Measurements from ENCODE around the gene SRMS. TPM values are rescaled to one million over a fixed set of nuclear protein-coding genes. Genes with fewer than 3 reads are reported as not detected.

Gene SRMS
- total and polyA plus RNA-seq, 2 of the 13 experiments (the other 11 are each of a cell fraction or from before 2014, with no cell fraction given), result not detected

- TF ChIP-seq SNRNP70 (IDR thresholded peaks at IDR 0.05; ENCODE audit: low read depth, low read length), result no peak
- TF ChIP-seq RXRA (CRISPR knock-in tag; IDR thresholded peaks at IDR 0.05), result 0 out of 2 replicates have a peak, but pooled peaks have one; percentile 14
- TF ChIP-seq NR1H2 (CRISPR knock-in tag; IDR thresholded peaks at IDR 0.05; ENCODE audit: borderline replicate concordance, low read depth), result no peak
- no peak for TF ChIP-seq ZNF563 (CRISPR knock-in tag; IDR thresholded peaks at IDR 0.05)
- no peak for TF ChIP-seq HNRNPL (IDR thresholded peaks at IDR 0.05; ENCODE audit: low read depth, low read length)
- TF ChIP-seq TOPORS (CRISPR knock-in tag; IDR thresholded peaks at IDR 0.05), result no peak
- no peak for TF ChIP-seq NFATC3 (CRISPR knock-in tag; IDR thresholded peaks at IDR 0.05)
- 0 out of 2 replicates have a peak, but pooled peaks have one; percentile 61 for TF ChIP-seq CENPT (CRISPR knock-in tag; IDR thresholded peaks at IDR 0.05; ENCODE audit: low read depth)
- TF ChIP-seq ZNF580 (CRISPR knock-in tag; IDR thresholded peaks at IDR 0.05; ENCODE audit: borderline replicate concordance, low read depth), result no peak
- TF ChIP-seq FOXC1 (CRISPR knock-in tag; IDR thresholded peaks at IDR 0.05; ENCODE audit: borderline replicate concordance), result no peak
- TF ChIP-seq ZNF282 (IDR thresholded peaks at IDR 0.05; ENCODE audit: partially characterized antibody), result no peak
- TF ChIP-seq CTCF (CRISPR knock-in tag; IDR thresholded peaks at IDR 0.05), result no peak
- no peak for TF ChIP-seq ATAD3A (CRISPR knock-in tag; IDR thresholded peaks at IDR 0.05)
- no peak for TF ChIP-seq ZNF577 (CRISPR knock-in tag; IDR thresholded peaks at IDR 0.05; ENCODE audit: borderline replicate concordance, low read depth)
- no peak for TF ChIP-seq ZNF547 (CRISPR knock-in tag; IDR thresholded peaks at IDR 0.05)
- no peak for TF ChIP-seq ADNP (CRISPR knock-in tag; IDR thresholded peaks at IDR 0.05)
- TF ChIP-seq SIN3A (IDR thresholded peaks at IDR 0.05; ENCODE audit: borderline replicate concordance, low read depth, low read length), result no peak
- TF ChIP-seq CHCHD3 (CRISPR knock-in tag; IDR thresholded peaks at IDR 0.05), result 0 out of 2 replicates have a peak, but pooled peaks have one; percentile 31
- TF ChIP-seq ZNF570 (CRISPR knock-in tag; IDR thresholded peaks at IDR 0.05; ENCODE audit: borderline replicate concordance), result no peak
- TF ChIP-seq KDM5B (CRISPR knock-in tag; IDR thresholded peaks at IDR 0.05; ENCODE audit: borderline replicate concordance), result no peak
- no peak for TF ChIP-seq CCDC6 (CRISPR knock-in tag; IDR thresholded peaks at IDR 0.05)
- TF ChIP-seq ATF3 (CRISPR knock-in tag; IDR thresholded peaks at IDR 0.05), result no peak
- no peak for TF ChIP-seq IKZF1 (IDR thresholded peaks at IDR 0.05)
- TF ChIP-seq MLX (CRISPR knock-in tag; IDR thresholded peaks at IDR 0.05), result no peak
- TF ChIP-seq GTF3A (CRISPR knock-in tag; conservative IDR thresholded peaks at IDR 0.05), result no peak
- no peak for TF ChIP-seq SOX5 (CRISPR knock-in tag; IDR thresholded peaks at IDR 0.05; ENCODE audit: borderline replicate concordance)
- TF ChIP-seq ZNF597 (CRISPR knock-in tag; IDR thresholded peaks at IDR 0.05), result no peak
- TF ChIP-seq HES4 (CRISPR knock-in tag; IDR thresholded peaks at IDR 0.05; ENCODE audit: borderline replicate concordance), result 0 out of 2 replicates have a peak, but pooled peaks have one; percentile 42
- no peak for TF ChIP-seq MTF2 (CRISPR knock-in tag; IDR thresholded peaks at IDR 0.05; ENCODE audit: borderline replicate concordance)
Measured at GRCh38 chr20:63555661-63556381, 8.3 kb upstream of the SRMS start (continued).
